ENCODE data around the gene MSI2.
A peak's percentile ranks its signal among the peaks of the same experiment; 100 is the strongest.

MSI2 gene

GRCh38 chr17:57549468-57549867, 293.1 kb downstream of the MSI2 start:
- no peak for DNase-seq

- DNase-seq: no peak
These were observed 293.7 kb downstream of the MSI2 start for GRCh38 chr17:57550016-57550415.

- DNase-seq: no peak
These were observed 294.5 kb downstream of the MSI2 start for GRCh38 chr17:57550668-57551315.

GRCh38 chr17:57551321-57552079, 295.2 kb downstream of the MSI2 start:
- DNase-seq: no peak

GRCh38 chr17:57552114-57552624, 295.8 kb downstream of the MSI2 start:
- DNase-seq: no peak

- DNase-seq: no peak
These were observed 297.2 kb downstream of the MSI2 start for GRCh38 chr17:57553526-57553925.

- no peak for DNase-seq
These were observed 297.9 kb downstream of the MSI2 start for GRCh38 chr17:57553991-57554825.

- DNase-seq: no peak
These were observed 298.7 kb downstream of the MSI2 start for GRCh38 chr17:57554826-57555635.

- no peak for DNase-seq
These were observed 299.4 kb downstream of the MSI2 start for GRCh38 chr17:57555636-57556175.

- DNase-seq: no peak
These were observed 300.0 kb downstream of the MSI2 start for GRCh38 chr17:57556320-57556719.

- DNase-seq: no peak
These were observed 300.7 kb downstream of the MSI2 start for GRCh38 chr17:57556977-57557376.

- DNase-seq: no peak
These were observed 301.1 kb downstream of the MSI2 start for GRCh38 chr17:57557416-57557815.

GRCh38 chr17:57557834-57558681, 301.7 kb downstream of the MSI2 start:
- no peak for DNase-seq

GRCh38 chr17:57559226-57559625, 302.9 kb downstream of the MSI2 start:
- DNase-seq: no peak

GRCh38 chr17:57559634-57560318, 303.5 kb downstream of the MSI2 start:
- DNase-seq: no peak

GRCh38 chr17:57560319-57560705, 304.0 kb downstream of the MSI2 start:
- no peak for DNase-seq

GRCh38 chr17:57561072-57561861, 304.9 kb downstream of the MSI2 start:
- DNase-seq: no peak

GRCh38 chr17:57562184-57562698, 305.9 kb downstream of the MSI2 start:
- no peak for DNase-seq

GRCh38 chr17:57563958-57564357, 307.6 kb downstream of the MSI2 start:
- DNase-seq: peak; percentile 37

GRCh38 chr17:57565176-57565575, 308.9 kb downstream of the MSI2 start:
- no peak for DNase-seq

Measured in NCI-H1092 treated with DMSO at 0.1 percent for 48 hours (cell line).